ENCODE results near the gene TPD52L2.
"Not testable (repeated sequence)": the region's sequence is repeated elsewhere in the genome, so short reads cannot be mapped to it uniquely, and the experiment has no call there.

Gene TPD52L2

GRCh38 chr20:63836458-63837344, 28.4 kb upstream of the TPD52L2 start:
- no peak for DNase-seq

GRCh38 chr20:63837479-63837878, 27.6 kb upstream of the TPD52L2 start:
- no peak for DNase-seq

GRCh38 chr20:63839620-63840019, 25.4 kb upstream of the TPD52L2 start:
- DNase-seq = no peak

- no peak for DNase-seq
Observed at GRCh38 chr20:63840405-63840828, 24.7 kb upstream of the TPD52L2 start.

- DNase-seq = no peak
Observed at GRCh38 chr20:63842258-63842657, 22.8 kb upstream of the TPD52L2 start.

GRCh38 chr20:63843222-63843621, 21.8 kb upstream of the TPD52L2 start:
- DNase-seq = no peak

GRCh38 chr20:63843778-63844177, 21.3 kb upstream of the TPD52L2 start:
- no peak for DNase-seq

- DNase-seq = no peak
Observed at GRCh38 chr20:63844511-63844991, 20.5 kb upstream of the TPD52L2 start.

- DNase-seq = no peak
Observed at GRCh38 chr20:63846128-63846771, 18.8 kb upstream of the TPD52L2 start.

GRCh38 chr20:63846888-63847236, 18.2 kb upstream of the TPD52L2 start:
- no peak for DNase-seq

- no peak for DNase-seq
Observed at GRCh38 chr20:63847237-63848002, 17.6 kb upstream of the TPD52L2 start.

GRCh38 chr20:63848003-63848911, 16.8 kb upstream of the TPD52L2 start:
- DNase-seq = no peak

GRCh38 chr20:63850689-63851547, 14.2 kb upstream of the TPD52L2 start:
- DNase-seq = peak; percentile 58

GRCh38 chr20:63851548-63851943, 13.5 kb upstream of the TPD52L2 start:
- not testable (repeated sequence) for DNase-seq

- DNase-seq = not testable (repeated sequence)
Observed at GRCh38 chr20:63853733-63854068, 11.4 kb upstream of the TPD52L2 start.

GRCh38 chr20:63854069-63854765, 10.9 kb upstream of the TPD52L2 start:
- DNase-seq = no peak

GRCh38 chr20:63854766-63855362, 10.2 kb upstream of the TPD52L2 start:
- no peak for DNase-seq

GRCh38 chr20:63855363-63856097, 9.5 kb upstream of the TPD52L2 start:
- no peak for DNase-seq

GRCh38 chr20:63856098-63856511, 9.0 kb upstream of the TPD52L2 start:
- no peak for DNase-seq
